GM12891 (cell line): ENCODE data around the gene ART3.

ENCODE experiments used
- PAX5 ChIP-seq: IDR thresholded peaks from 2 replicates; pipeline ENCODE4 v1.6.1; 2011; ENCODE audit warnings: low read length, moderate library complexity, mild to moderate bottlenecking; ENCODE audit not compliant: insufficient read depth, severe bottlenecking
- POLR2A ChIP-seq: IDR thresholded peaks from 2 replicates; pipeline ENCODE4 v1.6.1; 2011; ENCODE audit warnings: low read depth, low read length, control low read depth
- POLR2AphosphoS5 ChIP-seq: IDR thresholded peaks from 2 replicates; pipeline ENCODE4 v1.6.1; 2011; ENCODE audit warnings: low read depth, low read length, control low read depth
- POU2F2 ChIP-seq: IDR thresholded peaks from 2 replicates; pipeline ENCODE4 v1.6.1; 2011; ENCODE audit warnings: low read depth, mild to moderate bottlenecking, control low read depth, low read length, moderate library complexity
- SPI1 ChIP-seq: IDR thresholded peaks from 2 replicates; pipeline ENCODE4 v1.6.1; 2011; ENCODE audit warnings: low read depth, low read length, control low read depth
- TAF1 ChIP-seq: IDR thresholded peaks from 2 replicates; pipeline ENCODE4 v1.6.1; 2011; ENCODE audit warnings: low read depth, low read length, control low read depth

DNA sequence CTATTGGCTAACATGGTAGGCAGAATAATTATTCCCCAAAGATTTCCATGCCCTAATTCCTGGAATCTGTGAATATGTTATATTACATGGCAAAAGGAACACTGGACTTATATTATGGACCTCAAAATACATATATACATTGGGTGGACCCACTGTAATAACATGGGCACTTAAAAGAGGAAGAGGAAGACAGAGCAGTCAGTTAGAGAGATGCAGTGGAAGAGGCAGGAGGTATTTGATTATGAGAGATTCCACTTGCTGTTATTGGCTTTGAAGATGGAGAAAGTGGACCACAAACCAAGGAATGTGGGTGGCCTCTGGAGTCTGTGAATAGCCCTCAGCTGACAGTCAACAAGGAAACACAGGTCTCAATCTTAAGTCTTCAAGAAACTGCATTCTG is 14.0 kb upstream of the ART3 start:
- TF ChIP-seq POLR2A, result no peak
- no peak for TF ChIP-seq POLR2AphosphoS5
- peak; percentile 54; the same call in 1 of the 2 replicates for TF ChIP-seq SPI1
- TF ChIP-seq TAF1, result no peak
- no peak for TF ChIP-seq POU2F2
- no peak for TF ChIP-seq PAX5
